GM21360 (cell line): ENCODE measurements around the gene A1CF.
"Not testable (repeated sequence)": the region's sequence is repeated elsewhere in the genome, so short reads cannot be mapped to it uniquely, and the experiment has no call there.

Source experiments
- ATAC-seq: cut with Tn5 transposase; IDR thresholded peaks from one replicate; pipeline ENCODE4 v1.9.1; 2021; ENCODE audit warnings: mild to moderate bottlenecking, moderate library complexity; ENCODE audit not compliant: unreplicated experiment

Gene A1CF, protein sequence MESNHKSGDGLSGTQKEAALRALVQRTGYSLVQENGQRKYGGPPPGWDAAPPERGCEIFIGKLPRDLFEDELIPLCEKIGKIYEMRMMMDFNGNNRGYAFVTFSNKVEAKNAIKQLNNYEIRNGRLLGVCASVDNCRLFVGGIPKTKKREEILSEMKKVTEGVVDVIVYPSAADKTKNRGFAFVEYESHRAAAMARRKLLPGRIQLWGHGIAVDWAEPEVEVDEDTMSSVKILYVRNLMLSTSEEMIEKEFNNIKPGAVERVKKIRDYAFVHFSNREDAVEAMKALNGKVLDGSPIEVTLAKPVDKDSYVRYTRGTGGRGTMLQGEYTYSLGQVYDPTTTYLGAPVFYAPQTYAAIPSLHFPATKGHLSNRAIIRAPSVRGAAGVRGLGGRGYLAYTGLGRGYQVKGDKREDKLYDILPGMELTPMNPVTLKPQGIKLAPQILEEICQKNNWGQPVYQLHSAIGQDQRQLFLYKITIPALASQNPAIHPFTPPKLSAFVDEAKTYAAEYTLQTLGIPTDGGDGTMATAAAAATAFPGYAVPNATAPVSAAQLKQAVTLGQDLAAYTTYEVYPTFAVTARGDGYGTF

GRCh38 chr10:50885097-50885859 lies at the start of gene A1CF:
TSS of gene A1CF (minus strand) at chr10:50885627. CDS start at chr10:50859940, 25,687 bp downstream.
- no peak for ATAC-seq

- ATAC-seq: no peak
Measured at GRCh38 chr10:50931948-50932431, 46.6 kb upstream of the A1CF start.

GRCh38 chr10:50929670-50930069 lies 44.2 kb upstream of the A1CF start:
- ATAC-seq: no peak

GRCh38 chr10:50928190-50928552 lies 42.7 kb upstream of the A1CF start:
- ATAC-seq: no peak

GRCh38 chr10:50927522-50928189 lies 42.2 kb upstream of the A1CF start:
- no peak for ATAC-seq

- ATAC-seq: not testable (repeated sequence)
Measured at GRCh38 chr10:50923471-50923870, 38.0 kb upstream of the A1CF start.

DNA sequence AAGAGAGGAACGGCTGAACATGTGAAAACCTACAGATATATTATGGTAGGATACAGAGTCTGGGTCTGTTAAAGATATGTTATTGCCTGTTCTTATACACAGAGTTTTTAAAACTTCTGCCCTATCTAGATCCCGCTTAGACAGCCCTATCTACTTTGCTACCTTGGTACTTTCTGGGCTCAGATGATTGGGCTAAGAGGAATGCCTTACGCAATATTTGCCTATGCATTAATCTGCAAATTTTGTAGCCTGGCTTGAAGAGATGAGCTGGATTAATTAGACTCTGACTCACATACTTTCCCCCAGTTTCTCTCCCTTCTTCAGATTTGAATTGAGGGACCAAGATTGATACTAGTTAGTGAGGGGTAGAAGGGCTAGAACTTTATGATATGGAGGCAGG lies 33.6 kb upstream of the A1CF start:
- ATAC-seq: no peak

- ATAC-seq: no peak
Measured at GRCh38 chr10:50918529-50918928, 33.1 kb upstream of the A1CF start.

- no peak for ATAC-seq
Measured at GRCh38 chr10:50917486-50917885, 32.1 kb upstream of the A1CF start.

DNA sequence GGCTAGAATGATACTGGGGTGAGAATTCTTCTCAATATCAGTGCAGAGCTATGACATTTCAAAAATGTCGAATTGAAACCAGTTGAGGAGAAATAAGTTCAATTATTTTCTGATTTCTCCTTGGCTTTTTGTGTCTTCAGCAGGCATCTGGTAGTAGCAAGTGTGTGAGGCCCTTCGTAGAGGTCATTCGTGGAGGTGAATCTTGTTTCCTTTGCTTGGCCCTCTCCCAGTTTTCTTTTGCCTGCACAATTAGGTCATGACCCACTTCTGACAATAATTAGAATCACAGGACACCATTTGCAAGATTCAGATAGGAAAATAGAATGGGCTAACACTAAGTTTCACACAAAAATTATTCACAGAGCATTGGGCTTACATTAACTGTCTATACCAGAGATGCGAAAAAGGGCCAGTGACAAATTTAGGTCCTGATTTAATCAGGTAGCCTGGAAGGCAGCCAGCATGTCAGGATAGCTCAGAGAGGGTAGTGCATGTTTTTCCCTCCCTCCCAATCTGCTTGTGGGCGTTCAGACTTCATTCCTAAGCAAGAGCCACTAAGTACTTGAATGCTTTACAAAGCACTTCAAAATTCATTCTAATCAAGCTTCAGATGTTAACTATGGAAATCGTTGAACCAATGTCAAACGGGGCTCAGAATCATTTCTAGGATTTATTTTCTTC lies 24.0 kb upstream of the A1CF start:
- no peak for ATAC-seq

DNA sequence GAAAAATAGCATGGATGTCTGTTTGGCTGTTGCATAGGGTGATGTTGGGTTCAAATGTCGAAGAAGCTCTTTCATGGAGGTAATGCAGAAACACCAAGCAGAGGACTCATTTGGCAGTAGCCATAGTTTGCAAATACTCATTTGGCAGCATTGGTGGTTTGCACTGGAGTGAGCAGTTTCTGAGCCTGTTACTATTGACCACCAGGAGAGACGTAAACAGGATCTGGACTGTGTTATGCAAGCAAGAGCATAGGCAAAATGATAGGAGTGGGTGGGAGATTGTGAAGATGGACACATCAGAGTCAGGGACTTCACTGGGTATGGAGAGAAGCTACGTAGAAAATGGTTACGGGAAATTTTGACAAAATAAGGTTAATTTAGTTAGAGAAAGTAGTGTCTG lies 22.9 kb upstream of the A1CF start:
- no peak for ATAC-seq

GRCh38 chr10:50905797-50906196 lies 20.4 kb upstream of the A1CF start:
- ATAC-seq: not testable (repeated sequence)

GRCh38 chr10:50896721-50897120 lies 11.3 kb upstream of the A1CF start:
- ATAC-seq: no peak

- no peak for ATAC-seq
Measured at GRCh38 chr10:50894312-50894711, 8.9 kb upstream of the A1CF start.

DNA sequence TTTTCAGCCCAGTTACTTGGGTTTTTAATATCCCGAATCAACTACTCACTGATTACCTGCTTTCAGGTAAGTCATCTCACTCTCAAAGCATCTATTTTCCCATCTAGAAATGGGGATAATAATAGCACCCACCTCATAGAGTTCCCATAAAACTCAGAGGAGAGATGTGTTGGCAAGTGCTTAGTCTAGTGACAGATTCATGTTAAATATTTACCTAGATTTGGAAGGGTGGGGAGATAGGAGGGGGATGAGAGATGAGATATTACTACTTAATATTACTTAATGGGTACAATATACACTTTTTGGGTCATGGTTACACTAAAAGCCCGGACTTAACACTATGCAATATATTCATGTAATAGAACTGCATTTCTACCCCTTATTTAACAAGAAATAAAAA lies 7.0 kb upstream of the A1CF start:
- ATAC-seq: no peak

- no peak for ATAC-seq
Measured at GRCh38 chr10:50884302-50884701, 1.1 kb downstream of the A1CF start.

- ATAC-seq: no peak
Measured at GRCh38 chr10:50883629-50884028, 1.8 kb downstream of the A1CF start.

GRCh38 chr10:50882540-50882983 lies 2.9 kb downstream of the A1CF start:
- no peak for ATAC-seq

DNA sequence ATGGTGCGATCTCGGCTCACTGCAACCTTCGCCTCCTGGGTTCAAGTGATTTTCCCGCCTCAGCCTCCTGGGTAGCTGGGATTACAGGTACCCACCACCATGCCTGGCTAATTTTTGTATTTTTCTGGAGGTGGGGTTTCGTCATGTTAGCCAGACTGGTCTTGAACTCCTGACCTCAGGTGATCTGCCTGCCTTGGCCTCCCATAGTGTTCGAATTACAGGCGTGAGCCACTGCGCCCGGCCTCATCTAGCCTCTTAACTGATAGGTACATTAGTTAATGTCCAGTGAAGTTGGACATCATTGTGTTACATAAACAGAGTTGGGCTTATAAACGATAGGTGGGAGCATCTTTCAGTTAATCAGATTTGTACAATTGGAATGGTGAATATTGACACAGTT lies 4.4 kb downstream of the A1CF start:
- ATAC-seq: not testable (repeated sequence)

GRCh38 chr10:50876429-50876828 lies 9.0 kb downstream of the A1CF start:
- ATAC-seq: no peak

- ATAC-seq: no peak
Measured at GRCh38 chr10:50874723-50875122, 10.7 kb downstream of the A1CF start.
